Activated CD4-positive, alpha-beta T cell treated with anti-CD3 and anti-CD28 coated beads, Interleukin-2, amount 50 U/mL, for 1 hour (primary cell): ENCODE data around the gene LYZL2.

Experiments used
- DNase-seq: peaks from one replicate; pipeline ENCODE4 v3.0.0-alpha.2; 2020

Gene LYZL2

GRCh38 chr10:30589441-30589840, 40.1 kb downstream of the LYZL2 start:
- DNase-seq, result no peak

DNA sequence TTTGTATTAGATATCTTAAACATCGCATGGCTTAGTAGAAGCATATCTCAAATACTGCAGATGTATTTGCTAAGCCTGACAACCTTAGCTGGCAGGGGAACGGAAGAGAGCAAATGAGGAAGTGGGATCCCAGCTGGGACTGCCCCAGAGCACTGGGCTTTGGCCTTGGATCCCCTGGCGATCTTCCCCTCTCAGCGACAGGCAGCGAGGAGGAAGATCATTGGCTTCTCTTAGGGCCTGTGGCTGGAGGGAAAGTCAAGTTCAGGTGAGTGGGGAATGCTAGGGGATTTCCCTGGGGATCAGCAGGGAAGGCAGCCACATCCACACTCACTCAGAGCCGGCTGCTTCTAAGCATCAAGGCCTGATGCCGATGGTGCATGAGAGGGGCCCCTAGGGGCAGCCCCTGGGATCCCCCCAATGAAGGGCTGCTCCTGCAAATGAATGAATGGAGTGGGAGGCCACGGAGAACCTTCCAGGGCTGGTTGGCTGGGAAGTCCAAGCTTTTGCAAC, 42.0 kb downstream of the LYZL2 start:
- no peak for DNase-seq

GRCh38 chr10:30586828-30587227, 42.7 kb downstream of the LYZL2 start:
- DNase-seq, result no peak

DNA sequence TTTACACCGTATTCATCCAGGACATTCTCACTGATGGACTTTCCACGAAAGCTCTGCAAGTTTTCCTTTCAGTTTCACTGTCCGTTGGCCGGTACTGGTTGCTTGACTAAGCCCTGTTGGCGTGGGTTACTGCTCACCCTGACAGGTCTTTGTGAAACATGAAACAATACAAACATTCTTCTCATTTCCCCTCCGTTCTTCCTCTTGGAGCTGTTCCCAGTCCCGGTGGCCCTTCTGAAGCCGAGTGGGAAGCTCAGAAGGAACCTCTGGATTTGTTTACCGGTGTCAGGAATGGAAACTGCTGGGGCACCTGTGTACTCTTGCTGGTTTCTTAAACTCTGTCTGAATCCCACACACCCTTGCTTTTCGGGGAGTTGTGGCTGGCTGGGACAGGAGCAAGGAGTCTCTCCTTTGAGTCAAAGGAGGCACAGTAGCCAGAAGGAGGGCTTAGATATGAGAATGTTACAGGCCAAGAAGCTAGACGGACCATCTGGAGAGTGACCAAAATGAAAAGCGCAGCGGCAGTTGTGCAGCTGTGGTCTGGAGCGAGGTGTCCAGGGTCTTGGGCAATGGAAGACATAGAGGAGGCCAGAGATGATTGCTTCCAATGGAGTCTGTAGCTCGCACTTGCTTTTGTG, 45.7 kb downstream of the LYZL2 start:
- no peak for DNase-seq

DNA sequence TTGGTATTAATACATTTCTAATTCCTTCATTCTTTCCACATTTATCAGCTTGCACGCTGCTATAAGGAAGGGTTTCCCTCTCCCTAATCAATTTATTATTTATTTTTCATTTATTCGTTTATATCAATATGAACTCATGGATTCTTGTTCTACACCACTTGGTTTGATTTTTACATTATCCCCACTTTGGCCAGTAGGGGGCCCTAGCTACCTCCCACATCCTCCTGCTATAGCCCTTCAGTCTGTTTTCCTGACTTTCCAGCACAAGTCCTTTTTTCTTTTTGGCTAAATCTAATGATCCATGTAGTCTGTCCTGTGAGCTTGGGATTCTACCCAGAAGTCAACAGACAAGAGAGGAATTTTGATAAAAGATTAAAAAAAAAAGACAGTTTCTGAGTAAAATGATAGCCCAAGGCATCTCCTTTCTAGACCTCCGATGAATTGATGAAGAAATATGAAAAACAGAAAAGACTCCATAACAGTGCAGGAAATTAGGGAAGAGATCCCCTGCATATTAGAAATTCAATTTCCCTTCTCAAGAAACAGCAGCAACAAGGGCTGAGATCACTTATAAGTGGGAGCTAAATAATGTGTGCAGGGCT, 47.7 kb downstream of the LYZL2 start:
- DNase-seq, result no peak

DNA sequence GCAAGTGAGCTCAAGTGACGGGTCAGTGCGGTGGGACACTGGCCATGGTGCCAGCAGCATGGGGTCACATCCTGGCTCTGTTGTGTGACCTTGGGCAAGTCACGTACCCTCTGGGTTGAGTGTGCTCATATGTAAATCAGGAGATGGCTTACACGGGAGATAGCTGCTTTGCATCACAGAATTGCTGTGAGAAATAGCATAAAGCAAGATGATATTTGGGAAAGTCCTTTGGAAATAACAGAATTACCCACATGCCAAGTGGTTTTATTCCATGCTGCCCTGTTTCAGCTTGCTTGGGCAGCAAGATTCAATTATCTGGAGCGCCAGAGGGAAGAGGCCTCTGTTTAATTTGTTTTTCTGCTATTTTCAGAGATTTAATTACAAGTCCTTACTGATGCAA, 48.9 kb downstream of the LYZL2 start:
- no peak for DNase-seq

- DNase-seq, result no peak
Observed at GRCh38 chr10:30580241-30580640, 49.3 kb downstream of the LYZL2 start.

DNA sequence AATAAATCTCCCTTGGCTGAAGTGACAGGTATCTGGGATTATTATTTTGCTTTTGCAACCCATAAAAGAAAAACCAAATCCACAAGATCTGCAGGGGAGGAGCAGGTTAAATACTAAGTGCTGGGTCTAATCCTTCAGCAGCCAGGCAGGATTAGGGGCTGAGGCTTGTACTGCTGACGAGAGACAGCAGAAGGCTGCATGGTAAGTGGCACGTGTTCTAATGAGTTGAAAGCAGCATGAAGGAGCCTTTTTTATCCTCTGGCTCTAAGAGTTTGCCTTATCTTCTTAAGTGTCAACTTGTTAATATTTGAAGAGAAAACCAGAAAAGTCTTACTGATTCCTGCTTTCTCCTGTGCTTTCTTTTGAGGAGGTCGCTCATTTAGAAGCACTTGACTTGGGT, 50.0 kb downstream of the LYZL2 start:
- no peak for DNase-seq

DNA sequence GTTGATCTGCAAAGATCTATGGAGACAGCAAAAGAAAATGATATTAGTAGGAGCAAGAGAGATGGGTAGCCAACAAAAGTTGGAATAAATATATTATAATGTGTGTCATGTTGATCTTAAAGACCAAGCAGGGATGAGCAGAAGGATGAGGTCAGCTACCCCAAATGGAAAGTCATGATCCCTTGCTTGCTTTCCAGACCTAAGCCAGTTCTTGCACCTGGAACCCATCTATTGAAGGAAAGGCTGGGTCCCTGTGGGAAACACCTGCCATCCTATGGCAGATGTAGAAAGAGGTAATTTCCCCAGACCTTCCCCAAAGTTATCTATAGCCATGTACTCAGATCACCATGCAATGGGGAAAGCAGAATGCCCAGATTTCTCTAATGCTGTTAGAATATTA, 52.5 kb downstream of the LYZL2 start:
- no peak for DNase-seq

DNA sequence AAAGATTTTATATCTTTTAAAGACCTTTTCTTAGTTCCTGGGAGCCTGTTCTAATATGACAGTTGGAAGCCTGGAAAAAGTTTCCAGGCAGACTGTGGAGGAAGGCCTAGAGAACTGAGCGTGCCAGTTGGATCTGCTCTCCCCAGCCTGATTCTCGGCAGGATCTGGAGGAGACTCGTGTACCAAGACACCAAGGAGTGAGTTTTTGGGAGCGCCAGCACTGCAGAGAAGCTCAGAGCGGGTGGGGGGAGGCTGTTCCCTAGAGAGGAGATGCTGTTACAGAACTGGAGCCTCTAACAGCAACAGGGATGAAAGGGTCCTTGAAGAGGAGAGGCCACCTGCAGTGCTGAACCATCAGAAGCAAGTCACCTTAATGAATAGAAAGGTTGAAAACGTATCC, 52.9 kb downstream of the LYZL2 start:
- no peak for DNase-seq

- DNase-seq, result no peak
Observed at GRCh38 chr10:30574432-30574796, 55.1 kb downstream of the LYZL2 start.

DNA sequence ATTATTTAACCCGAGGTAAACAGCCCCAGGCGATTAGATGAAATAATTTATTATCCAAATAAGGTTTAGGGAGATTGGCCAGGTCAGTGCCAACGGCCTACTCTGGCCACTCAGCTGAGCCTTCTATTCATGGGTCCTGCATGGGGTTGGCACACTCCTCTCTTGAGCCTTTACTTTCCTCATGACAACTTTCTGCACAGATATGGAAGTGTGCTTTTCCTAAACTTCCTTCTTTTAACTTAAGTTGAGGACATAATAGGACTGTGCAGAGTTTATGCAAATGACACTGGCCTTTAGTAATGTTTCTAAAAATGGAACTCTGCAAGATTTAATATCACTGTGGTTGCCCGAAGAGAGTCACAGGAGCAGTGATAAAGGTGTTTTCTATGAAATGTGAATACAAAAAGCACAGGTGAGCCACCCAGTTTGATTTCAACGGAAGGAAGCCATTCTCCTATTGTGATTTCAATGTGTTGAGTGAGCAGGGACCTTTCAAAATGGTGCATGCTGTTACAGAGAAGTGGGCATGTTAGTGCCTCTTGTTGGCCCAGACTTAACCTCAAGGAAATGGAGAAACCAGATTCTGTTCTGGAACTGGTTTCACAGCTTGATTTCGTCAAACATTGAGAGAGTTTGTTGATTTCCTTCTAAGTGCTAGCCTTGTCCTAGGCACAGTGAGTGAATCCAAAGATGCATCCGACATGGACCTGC, 55.7 kb downstream of the LYZL2 start:
- no peak for DNase-seq

- DNase-seq, result no peak
Observed at GRCh38 chr10:30565449-30565848, 64.1 kb downstream of the LYZL2 start.

GRCh38 chr10:30562787-30563186, 66.8 kb downstream of the LYZL2 start:
- DNase-seq, result no peak
